Activated naive CD8-positive, alpha-beta T cell treated with anti-CD3 and anti-CD28 coated beads, Interleukin-2, amount 10 ng/mL, durations not matched to agents 7 days and 5 days (primary cell): ENCODE results near the gene SAE1. TPM values are rescaled to one million over a fixed set of nuclear protein-coding genes. Genes with fewer than 3 reads are reported as not detected.

Experiments
- ATAC-seq: fragments of 150-1000 bp; cut with Tn5 transposase; one replicate; pipeline ENCODE4 v1.10.0; 2021; ENCODE audit warnings: low read depth, moderate library complexity
- POLR2A ChIA-PET: fragments of 350-600 bp; sonication (Branson Sonifier 250); formaldehyde crosslinking; loops from one replicate; lab custom pipeline; 2021; ENCODE audit warnings: antibody characterized with exemption; lab: Charles Lee
- DNase-seq: peaks from one replicate; pipeline ENCODE4 v3.0.0; 2021
- H3K27ac Mint-ChIP-seq: one replicate; pipeline ENCODE4 v1.8.0; 2022; ENCODE audit warnings: mild to moderate bottlenecking, mixed read lengths
- H3K27me3 Mint-ChIP-seq: one replicate; pipeline ENCODE4 v1.8.0; 2022; ENCODE audit warnings: mild to moderate bottlenecking, moderate library complexity, mixed read lengths
- H3K36me3 Mint-ChIP-seq: one replicate; pipeline ENCODE4 v1.8.0; 2021; ENCODE audit warnings: mild to moderate bottlenecking, mixed read lengths
- H3K4me1 Mint-ChIP-seq: one replicate; pipeline ENCODE4 v1.8.0; 2021; ENCODE audit warnings: mixed read lengths
- H3K4me3 Mint-ChIP-seq: one replicate; pipeline ENCODE4 v1.8.0; 2022; ENCODE audit warnings: mild to moderate bottlenecking, moderate library complexity, mixed read lengths
- H3K9me3 Mint-ChIP-seq: one replicate; pipeline ENCODE4 v1.8.0; 2021; ENCODE audit warnings: mixed read lengths
- total RNA-seq, 2 experiments: library from RNA; stranded (reverse); gene quantifications; one replicate each; pipeline ENCODE4 v1.2.3, GENCODE V29; 2021

The SAE1 gene
- total RNA-seq, 2 experiments from 2014 or later = 108 to 114 TPM

- DNase-seq (no peak), ATAC-seq (no peak)
- Mint-ChIP-seq H3K9me3 (no peaks in the 10 kb centered on the region), H3K27ac (no peak overlapping the region), H3K4me3 (no peak overlapping the region), H3K4me1 (peaks cover 41% of the 10 kb centered on the region), H3K27me3 (no peaks in the 10 kb centered on the region), H3K36me3 (peaks cover 27% of the 10 kb centered on the region)
- POLR2A ChIA-PET = interaction anchor here (0.7 kb wide), 2 partner anchors 31 to 95 kb away, joined by 4 read pairs; no protein-coding TSS in a partner anchor
These were observed 12.1 kb downstream of the SAE1 start for GRCh38 chr19:47142779-47143178.

DNA sequence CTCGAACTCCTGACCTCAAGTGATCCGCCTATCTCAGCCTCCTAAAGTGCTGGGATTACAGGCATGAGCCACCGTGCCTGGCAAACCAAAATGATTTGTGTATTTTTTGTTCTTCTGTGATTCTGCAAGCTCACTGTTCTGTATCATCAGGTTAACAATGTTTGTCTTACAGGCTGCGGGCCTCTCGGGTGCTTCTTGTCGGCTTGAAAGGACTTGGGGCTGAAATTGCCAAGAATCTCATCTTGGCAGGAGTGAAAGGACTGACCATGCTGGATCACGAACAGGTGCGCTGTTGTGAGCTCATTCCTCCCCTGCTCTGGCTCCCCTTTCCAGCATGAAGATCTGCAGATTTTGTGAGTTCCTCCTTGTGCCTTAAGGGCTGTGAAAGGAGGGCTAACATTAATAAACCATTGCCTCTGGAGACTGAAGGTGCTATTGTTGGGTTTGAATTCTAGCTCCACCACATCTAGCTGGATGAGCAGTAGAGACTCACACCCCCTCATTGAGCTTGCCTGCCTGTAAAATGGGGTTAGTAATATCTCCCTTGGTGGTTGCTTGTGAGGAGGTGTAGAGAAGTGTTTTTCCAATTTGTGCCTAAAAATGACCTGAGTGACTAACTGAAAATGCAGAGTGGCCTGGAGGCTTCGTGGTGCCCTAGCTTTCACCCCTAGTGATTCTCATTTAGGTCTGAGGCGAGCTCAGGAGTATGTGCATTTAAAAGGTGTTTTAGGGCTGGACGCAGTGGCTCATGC lies 12.9 kb downstream of the SAE1 start:
- no peak overlapping the region for H3K4me3 Mint-ChIP-seq
- H3K9me3 Mint-ChIP-seq = no peaks in the 10 kb centered on the region
- peaks cover 42% of the 10 kb centered on the region for H3K4me1 Mint-ChIP-seq
- POLR2A ChIA-PET = interaction anchor here (0.6 to 0.7 kb wide), 3 partner anchors 14 to 96 kb away, joined by 4 read pairs; no protein-coding TSS in a partner anchor
- DNase-seq (no peak), ATAC-seq (no peak)
- no peak overlapping the region for H3K27ac Mint-ChIP-seq
- H3K36me3 Mint-ChIP-seq = peaks cover 31% of the 10 kb centered on the region
- no peaks in the 10 kb centered on the region for H3K27me3 Mint-ChIP-seq

DNA sequence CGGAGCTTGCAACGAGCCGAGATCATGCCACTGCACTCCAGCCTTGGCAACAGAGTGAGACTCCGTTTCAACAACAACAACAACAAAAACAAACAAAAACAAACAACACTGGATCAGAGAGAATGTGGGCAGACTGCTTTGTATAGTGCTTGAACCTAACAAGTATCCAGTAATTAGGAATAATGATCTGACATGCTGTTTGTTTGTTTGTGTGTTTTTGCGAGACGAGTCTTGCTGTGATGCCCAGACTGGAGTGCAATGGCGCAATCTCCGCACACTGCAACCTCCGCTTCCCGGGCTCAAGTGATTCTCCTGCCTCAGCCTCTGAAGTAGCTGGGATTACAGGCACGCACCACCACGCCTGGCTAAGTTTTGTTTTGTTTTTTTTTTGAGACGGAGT lies 14.0 kb downstream of the SAE1 start:
- H3K36me3 Mint-ChIP-seq = peaks cover 33% of the 10 kb centered on the region
- ATAC-seq (no peak), DNase-seq (no peak)
- no peak overlapping the region for H3K4me3 Mint-ChIP-seq
- POLR2A ChIA-PET = interaction anchor here (0.6 to 2.5 kb wide), 5 partner anchors 11 to 263 kb away, joined by 3 to 22 read pairs (median 5); no protein-coding TSS in a partner anchor
- no peaks in the 10 kb centered on the region for H3K27me3 Mint-ChIP-seq
- no peaks in the 10 kb centered on the region for H3K9me3 Mint-ChIP-seq
- H3K27ac Mint-ChIP-seq = peak overlapping the region; percentile 67
- H3K4me1 Mint-ChIP-seq = peaks cover 40% of the 10 kb centered on the region

- DNase-seq = no peak
- peaks cover 46% of the 10 kb centered on the region for H3K4me1 Mint-ChIP-seq
- H3K27ac Mint-ChIP-seq = peak overlapping the region; percentile 89
- peak overlapping the region; percentile 60 for H3K4me3 Mint-ChIP-seq
- POLR2A ChIA-PET = interaction anchor here (0.5 to 2.5 kb wide), 19 partner anchors 12 to 467 kb away, joined by 3 to 22 read pairs (median 4); partner anchors contain the start of genes CCDC9, SAE1, TMEM160 and ZC3H4
- H3K27me3 Mint-ChIP-seq = no peaks in the 10 kb centered on the region
- H3K36me3 Mint-ChIP-seq = peaks cover 39% of the 10 kb centered on the region
- ATAC-seq = peak; percentile 89
- H3K9me3 Mint-ChIP-seq = no peaks in the 10 kb centered on the region
These were observed 15.2 kb downstream of the SAE1 start for GRCh38 chr19:47145639-47146486.

DNA sequence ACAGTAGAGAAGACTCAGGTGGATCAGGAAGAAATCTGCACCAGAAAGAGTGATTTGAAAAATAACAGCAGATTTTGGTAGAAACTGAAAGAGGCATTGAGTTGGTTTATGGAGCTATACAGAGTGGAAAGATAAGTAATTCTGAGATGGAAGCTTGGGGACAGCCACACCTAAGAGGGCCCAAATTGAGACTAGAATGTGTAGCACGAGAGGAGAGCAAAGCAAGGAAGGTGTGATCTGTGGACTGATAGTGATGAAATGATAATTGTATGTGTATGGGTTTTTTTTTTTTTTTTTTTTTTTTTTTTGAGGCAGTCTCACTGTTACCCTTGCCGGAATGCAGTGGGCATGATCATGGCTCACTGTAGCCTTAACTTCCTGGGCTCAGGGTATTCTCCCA lies 16.3 kb downstream of the SAE1 start:
- Mint-ChIP-seq H3K4me3 (peak overlapping the region; percentile 1), H3K27me3 (no peaks in the 10 kb centered on the region), H3K4me1 (peaks cover 49% of the 10 kb centered on the region), H3K27ac (peak overlapping the region; percentile 89), H3K9me3 (no peaks in the 10 kb centered on the region), H3K36me3 (peaks cover 48% of the 10 kb centered on the region)
- POLR2A ChIA-PET = interaction anchor here (1.0 to 2.5 kb wide), 4 partner anchors 11 to 79 kb away, joined by 3 to 22 read pairs (median 8); partner anchors contain the start of gene SAE1
- ATAC-seq (no peak), DNase-seq (no peak)

- Mint-ChIP-seq H3K4me3 (no peak overlapping the region), H3K27ac (peak overlapping the region; percentile 36), H3K27me3 (no peaks in the 10 kb centered on the region), H3K36me3 (peaks cover 58% of the 10 kb centered on the region), H3K4me1 (peaks cover 36% of the 10 kb centered on the region), H3K9me3 (no peaks in the 10 kb centered on the region)
- DNase-seq = no peak
- POLR2A ChIA-PET = no interaction called here
- ATAC-seq = no peak
These were observed 21.0 kb downstream of the SAE1 start for GRCh38 chr19:47151627-47152026.

- Mint-ChIP-seq H3K36me3 (peaks cover 58% of the 10 kb centered on the region), H3K4me3 (no peak overlapping the region), H3K27ac (no peak overlapping the region), H3K4me1 (peaks cover 37% of the 10 kb centered on the region), H3K9me3 (no peaks in the 10 kb centered on the region), H3K27me3 (no peaks in the 10 kb centered on the region)
- DNase-seq (no peak), ATAC-seq (no peak)
- POLR2A ChIA-PET = no interaction called here
These were observed 21.6 kb downstream of the SAE1 start for GRCh38 chr19:47152205-47152604.

- peaks cover 58% of the 10 kb centered on the region for H3K36me3 Mint-ChIP-seq
- no peaks in the 10 kb centered on the region for H3K9me3 Mint-ChIP-seq
- no peaks in the 10 kb centered on the region for H3K27me3 Mint-ChIP-seq
- DNase-seq = no peak
- H3K4me3 Mint-ChIP-seq = no peak overlapping the region
- H3K27ac Mint-ChIP-seq = no peak overlapping the region
- POLR2A ChIA-PET = no interaction called here
- peaks cover 41% of the 10 kb centered on the region for H3K4me1 Mint-ChIP-seq
- ATAC-seq = no peak
These were observed 22.0 kb downstream of the SAE1 start for GRCh38 chr19:47152632-47153031.

DNA sequence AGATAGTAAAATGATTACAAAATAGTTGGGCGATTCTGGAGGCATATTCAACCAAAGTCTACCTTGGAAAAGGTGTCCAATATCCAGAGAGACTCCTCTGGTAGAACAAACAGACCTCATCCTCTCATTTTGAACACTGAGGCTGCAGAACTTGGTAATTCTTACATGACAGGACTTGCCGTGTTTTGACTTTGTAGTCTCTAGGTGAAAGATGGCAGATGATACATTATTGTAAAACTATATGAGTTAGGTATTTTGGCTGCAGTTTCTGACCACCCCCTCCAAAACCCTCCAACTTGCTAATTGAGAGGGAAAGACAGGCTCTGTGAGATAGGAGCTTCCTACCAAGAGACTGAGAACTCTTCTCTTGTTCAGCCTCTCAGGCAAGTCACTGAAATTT lies 22.6 kb downstream of the SAE1 start:
- no peak for DNase-seq
- Mint-ChIP-seq H3K27ac (peak overlapping the region; percentile 63), H3K9me3 (no peaks in the 10 kb centered on the region), H3K36me3 (peaks cover 56% of the 10 kb centered on the region), H3K27me3 (no peaks in the 10 kb centered on the region), H3K4me3 (no peak overlapping the region), H3K4me1 (peaks cover 44% of the 10 kb centered on the region)
- POLR2A ChIA-PET = interaction anchor here (1.6 kb wide), 1 partner anchor 33 kb away, joined by 4 read pairs; no protein-coding TSS in a partner anchor
- ATAC-seq = no peak

DNA sequence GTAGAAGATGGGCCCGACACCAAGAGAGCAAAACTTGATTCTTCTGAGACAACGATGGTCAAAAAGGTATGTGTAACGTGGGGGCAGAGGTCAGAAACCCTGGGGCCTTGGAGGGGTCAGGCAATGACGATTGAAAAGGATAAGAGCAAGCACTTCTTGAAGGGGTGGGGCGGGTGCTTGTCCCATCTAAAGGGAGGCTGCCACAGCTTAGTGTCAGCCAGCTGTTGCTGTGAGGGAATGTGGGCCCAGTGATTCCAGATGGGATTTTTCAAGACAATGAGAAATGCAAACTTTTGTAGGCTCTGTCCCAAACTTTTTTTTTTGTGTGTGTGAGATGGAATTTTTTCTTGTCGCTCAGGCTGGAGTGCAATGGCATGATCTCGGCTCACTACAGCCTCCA lies 24.5 kb downstream of the SAE1 start:
- Mint-ChIP-seq H3K4me3 (no peak overlapping the region), H3K27me3 (no peaks in the 10 kb centered on the region), H3K9me3 (no peaks in the 10 kb centered on the region), H3K27ac (peak overlapping the region; percentile 50), H3K4me1 (peaks cover 51% of the 10 kb centered on the region), H3K36me3 (peaks cover 49% of the 10 kb centered on the region)
- DNase-seq (no peak), ATAC-seq (no peak)
- POLR2A ChIA-PET = interaction anchor here (1.1 kb wide), 1 partner anchor 71 kb away, joined by 4 read pairs; no protein-coding TSS in a partner anchor

- Mint-ChIP-seq H3K27me3 (no peaks in the 10 kb centered on the region), H3K27ac (peak overlapping the region; percentile 81), H3K4me3 (peak overlapping the region; percentile 73), H3K36me3 (peaks cover 37% of the 10 kb centered on the region), H3K9me3 (no peaks in the 10 kb centered on the region), H3K4me1 (peaks cover 42% of the 10 kb centered on the region)
- ATAC-seq = peak; percentile 20
- no peak for DNase-seq
- POLR2A ChIA-PET = interaction anchor here (0.5 to 6.3 kb wide), 7 partner anchors 11 to 87 kb away, joined by 3 to 41 read pairs (median 23); partner anchors contain the start of gene ZC3H4
These were observed 26.3 kb downstream of the SAE1 start for GRCh38 chr19:47156861-47157430.

DNA sequence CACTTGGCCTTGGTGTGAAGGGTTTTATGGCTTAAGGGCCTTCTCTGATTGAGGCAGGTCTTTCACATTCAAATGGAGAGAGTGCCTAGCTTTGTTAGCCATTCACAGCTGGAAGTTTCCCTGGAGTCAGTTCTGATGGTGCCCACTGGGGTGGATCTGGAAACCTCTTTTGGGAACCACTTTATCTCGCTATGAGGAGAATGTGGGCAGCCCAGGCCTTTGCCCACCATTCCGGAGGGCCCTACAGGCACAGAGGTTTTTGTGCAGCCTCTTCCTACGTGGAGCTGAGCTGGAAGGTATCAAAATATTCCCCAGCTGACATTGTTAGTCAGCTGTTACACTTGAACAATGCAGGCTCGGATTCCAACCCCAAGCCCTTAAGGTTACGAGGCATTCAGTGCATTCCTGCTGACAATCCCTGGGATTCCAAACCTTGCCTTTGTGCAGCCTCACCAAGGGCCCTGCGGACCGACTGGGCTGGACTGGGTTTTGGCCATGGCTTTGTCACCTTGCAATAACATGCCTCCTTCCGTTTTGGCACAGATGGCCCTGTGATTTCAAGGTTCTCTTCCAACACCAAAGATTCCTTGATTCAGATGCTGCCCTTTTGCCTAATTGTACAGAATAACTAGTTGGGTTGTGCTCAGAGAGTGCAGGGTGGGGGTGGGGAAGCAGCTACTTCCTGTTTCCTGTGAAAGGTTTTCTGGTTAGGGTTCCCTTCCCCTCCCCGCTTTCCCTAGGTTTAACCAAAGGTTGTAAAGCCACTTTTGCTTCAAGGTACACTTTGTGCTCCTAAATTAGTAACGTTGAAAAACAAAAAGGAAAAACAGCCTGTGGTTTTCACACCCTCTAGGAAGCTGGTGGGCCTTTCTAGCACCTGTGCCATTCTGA lies 27.0 kb downstream of the SAE1 start:
- peak; percentile 19 for ATAC-seq
- no peak for DNase-seq
- Mint-ChIP-seq H3K27me3 (no peaks in the 10 kb centered on the region), H3K4me1 (peaks cover 39% of the 10 kb centered on the region), H3K4me3 (peak overlapping the region; percentile 73), H3K36me3 (peaks cover 33% of the 10 kb centered on the region), H3K9me3 (no peaks in the 10 kb centered on the region), H3K27ac (peak overlapping the region; percentile 86)
- POLR2A ChIA-PET = interaction anchor here (0.6 to 6.3 kb wide), 9 partner anchors 12 to 369 kb away, joined by 3 to 41 read pairs (median 22); partner anchors contain the start of genes SLC1A5 and ZC3H4
